ENCODE measurements around the gene BID.
"Not testable (repeated sequence)": the region's sequence is repeated elsewhere in the genome, so short reads cannot be mapped to it uniquely, and the experiment has no call there.

BID gene

GRCh38 chr22:17773606-17774205 is 563 bp downstream of the BID start:
- Histone ChIP-seq H3K4me3 (ENCODE audit: low read length) (peak overlapping the region; percentile 81), H3K4me1 (ENCODE audit: control insufficient read depth, insufficient read depth, low read length) (peaks cover 7% of the 10 kb centered on the region), H3K9me3 (ENCODE audit: control insufficient read depth, low read length) (no peaks in the 10 kb centered on the region), H3K36me3 (ENCODE audit: control insufficient read depth, insufficient read depth, low read length, severe bottlenecking) (no peaks in the 10 kb centered on the region), H3K27me3 (replicated peaks; ENCODE audit: control insufficient read depth, insufficient read depth, low read length) (no peaks in the 10 kb centered on the region), H3K9ac (ENCODE audit: low read length) (peak overlapping the region; percentile 80)
- DNase-seq (ENCODE audit: low read depth) = peak; percentile 59

DNA sequence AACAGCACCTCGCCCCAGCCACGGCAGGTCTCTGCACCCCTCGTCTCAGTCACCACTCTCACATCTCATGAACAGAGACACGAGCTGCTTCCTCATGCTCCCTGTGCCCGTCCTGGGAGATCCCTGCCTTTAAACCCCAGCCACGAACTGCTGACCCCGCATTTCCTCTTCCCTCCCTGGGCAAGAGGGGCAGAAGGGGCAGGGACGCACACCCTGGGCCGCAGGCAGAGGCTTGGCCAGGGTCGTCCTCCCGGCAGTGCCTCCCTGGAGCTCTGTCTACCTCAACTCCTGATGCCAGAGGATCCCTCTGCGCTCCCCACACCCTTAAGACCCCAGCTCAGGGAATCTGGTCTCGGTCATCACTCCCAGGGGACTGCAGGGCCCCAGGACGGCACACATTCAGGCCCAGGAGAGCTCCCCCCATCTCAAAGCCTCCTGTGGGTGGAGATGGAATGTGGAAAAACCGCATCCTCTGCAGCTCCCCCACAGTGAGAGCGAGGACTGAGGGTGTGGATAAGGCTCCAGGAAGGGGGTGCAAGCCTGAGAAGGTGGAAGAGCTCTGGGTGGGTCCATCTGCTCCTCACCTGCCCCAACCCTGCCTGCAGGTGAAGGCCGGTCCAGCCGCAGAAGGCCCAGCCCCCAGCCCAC is 1.2 kb downstream of the BID start:
- no peaks in the 10 kb centered on the region for H3K9me3 ChIP-seq (ENCODE audit: control insufficient read depth, low read length)
- peak overlapping the region; percentile 81 for H3K4me3 ChIP-seq (ENCODE audit: low read length)
- H3K27me3 ChIP-seq (replicated peaks; ENCODE audit: control insufficient read depth, insufficient read depth, low read length) = no peaks in the 10 kb centered on the region
- H3K4me1 ChIP-seq (ENCODE audit: control insufficient read depth, insufficient read depth, low read length) = peaks cover 7% of the 10 kb centered on the region
- peak; percentile 51 for DNase-seq (ENCODE audit: low read depth)
- H3K9ac ChIP-seq (ENCODE audit: low read length) = peak overlapping the region; percentile 63
- H3K36me3 ChIP-seq (ENCODE audit: control insufficient read depth, insufficient read depth, low read length, severe bottlenecking) = no peaks in the 10 kb centered on the region

DNA sequence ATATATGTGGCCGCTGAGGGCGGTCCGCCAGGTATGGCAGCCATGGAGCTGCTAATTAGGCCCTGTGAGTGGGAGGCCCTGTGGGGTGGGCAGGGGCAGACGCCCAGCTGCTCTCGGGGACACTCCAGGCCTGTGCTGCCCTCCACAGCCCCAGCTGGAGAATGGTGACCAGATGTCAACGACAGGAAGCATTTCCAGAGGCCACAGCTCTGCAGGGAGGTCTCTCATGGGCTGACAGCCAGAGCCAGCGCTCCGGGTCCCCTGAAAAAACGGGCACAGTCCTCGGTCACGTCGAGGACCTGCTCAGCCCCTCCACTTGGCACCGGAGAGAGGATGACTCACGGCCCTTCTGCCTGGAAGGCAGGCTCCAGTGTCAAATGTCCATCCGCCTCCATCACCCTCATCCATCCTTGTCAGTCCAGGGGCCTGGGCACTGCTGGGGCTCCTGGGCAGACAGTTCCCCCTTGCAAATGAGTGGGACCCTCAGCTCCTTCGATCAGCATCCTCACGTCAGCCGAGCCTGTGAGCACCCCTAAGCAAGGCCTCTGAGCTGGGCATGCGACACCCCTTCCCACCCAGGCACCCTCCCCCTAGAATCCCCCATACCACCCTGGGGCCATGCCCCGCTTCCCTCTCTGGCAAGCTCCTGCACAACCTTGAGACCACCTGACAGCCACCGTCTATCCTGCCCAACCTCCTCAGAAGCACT is 1.9 kb downstream of the BID start:
- H3K27me3 ChIP-seq (replicated peaks; ENCODE audit: control insufficient read depth, insufficient read depth, low read length) = no peaks in the 10 kb centered on the region
- H3K4me3 ChIP-seq (ENCODE audit: low read length) = no peak overlapping the region
- H3K4me1 ChIP-seq (ENCODE audit: control insufficient read depth, insufficient read depth, low read length) = peaks cover 7% of the 10 kb centered on the region
- peak overlapping the region; percentile 63 for H3K9ac ChIP-seq (ENCODE audit: low read length)
- H3K36me3 ChIP-seq (ENCODE audit: control insufficient read depth, insufficient read depth, low read length, severe bottlenecking) = no peaks in the 10 kb centered on the region
- DNase-seq (ENCODE audit: low read depth) = peak; percentile 58
- H3K9me3 ChIP-seq (ENCODE audit: control insufficient read depth, low read length) = no peaks in the 10 kb centered on the region

- no peak overlapping the region for H3K9ac ChIP-seq (ENCODE audit: low read length)
- peaks cover 7% of the 10 kb centered on the region for H3K4me1 ChIP-seq (ENCODE audit: control insufficient read depth, insufficient read depth, low read length)
- no peak overlapping the region for H3K4me3 ChIP-seq (ENCODE audit: low read length)
- DNase-seq (ENCODE audit: low read depth) = no peak
- no peaks in the 10 kb centered on the region for H3K36me3 ChIP-seq (ENCODE audit: control insufficient read depth, insufficient read depth, low read length, severe bottlenecking)
- no peaks in the 10 kb centered on the region for H3K9me3 ChIP-seq (ENCODE audit: control insufficient read depth, low read length)
- no peaks in the 10 kb centered on the region for H3K27me3 ChIP-seq (replicated peaks; ENCODE audit: control insufficient read depth, insufficient read depth, low read length)
These were observed 3.8 kb downstream of the BID start for GRCh38 chr22:17770180-17771077.

DNA sequence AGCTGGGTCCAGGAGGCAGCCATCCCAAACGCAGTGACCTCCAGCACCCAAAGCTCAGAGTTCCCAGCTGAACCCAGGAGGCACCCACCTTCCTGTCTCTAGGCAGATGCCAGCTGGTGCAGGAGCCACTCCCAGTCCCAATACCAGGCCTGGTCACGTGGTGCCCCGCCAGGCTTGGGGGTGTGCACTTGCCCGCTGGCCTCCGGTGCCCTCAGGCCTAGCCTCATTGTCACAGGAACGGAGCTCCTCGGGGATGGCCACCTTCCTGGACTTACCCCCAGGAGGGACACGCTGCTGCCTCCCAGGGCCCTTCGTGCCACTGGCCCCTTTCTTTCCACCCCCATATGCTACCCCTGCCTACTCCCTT is 4.6 kb downstream of the BID start:
- Histone ChIP-seq H3K9me3 (ENCODE audit: control insufficient read depth, low read length) (no peaks in the 10 kb centered on the region), H3K9ac (ENCODE audit: low read length) (no peak overlapping the region), H3K36me3 (ENCODE audit: control insufficient read depth, insufficient read depth, low read length, severe bottlenecking) (no peaks in the 10 kb centered on the region), H3K4me1 (ENCODE audit: control insufficient read depth, insufficient read depth, low read length) (peaks cover 7% of the 10 kb centered on the region), H3K27me3 (replicated peaks; ENCODE audit: control insufficient read depth, insufficient read depth, low read length) (no peaks in the 10 kb centered on the region), H3K4me3 (ENCODE audit: low read length) (no peak overlapping the region)
- no peak for DNase-seq (ENCODE audit: low read depth)

DNA sequence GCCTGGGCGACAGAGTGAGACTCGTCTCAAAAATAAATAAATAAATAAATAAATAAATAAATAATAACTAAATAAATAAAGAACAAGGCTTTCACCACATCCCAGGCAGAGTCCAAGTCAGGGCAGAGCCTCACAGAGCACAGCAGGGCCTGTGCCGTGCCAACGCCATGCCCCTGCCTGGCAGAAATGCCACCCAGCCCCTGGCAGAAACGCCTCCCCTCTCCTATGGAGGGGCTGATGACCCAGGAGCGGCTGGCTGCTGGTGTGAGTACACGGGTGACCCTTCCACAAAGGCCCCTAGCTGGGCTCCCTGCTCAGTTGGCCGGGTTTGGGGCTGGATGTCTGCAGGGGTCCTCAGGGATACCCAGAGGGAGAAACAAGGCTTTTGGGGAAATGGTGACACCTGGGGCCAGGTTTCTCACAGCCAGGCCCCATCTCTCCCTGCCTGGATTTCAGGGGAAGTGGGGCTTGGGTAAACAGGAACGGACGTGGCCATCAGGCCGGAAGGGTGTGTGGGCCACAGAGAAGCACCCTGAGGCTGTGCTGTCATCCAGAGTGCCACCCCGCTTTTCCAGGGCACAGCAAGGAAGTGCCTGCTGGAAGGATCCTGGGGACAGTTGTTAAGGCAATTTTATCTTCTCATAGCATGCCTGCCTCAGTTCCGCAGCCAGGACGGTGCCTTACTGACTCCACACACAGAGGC is 5.1 kb downstream of the BID start:
- H3K27me3 ChIP-seq (replicated peaks; ENCODE audit: control insufficient read depth, insufficient read depth, low read length) = no peaks in the 10 kb centered on the region
- no peak overlapping the region for H3K9ac ChIP-seq (ENCODE audit: low read length)
- no peaks in the 10 kb centered on the region for H3K9me3 ChIP-seq (ENCODE audit: control insufficient read depth, low read length)

GRCh38 chr22:17767233-17768065 is 6.8 kb downstream of the BID start:
- Histone ChIP-seq H3K4me3 (ENCODE audit: low read length) (no peak overlapping the region), H3K4me1 (ENCODE audit: control insufficient read depth, insufficient read depth, low read length) (no peaks in the 10 kb centered on the region), H3K27me3 (replicated peaks; ENCODE audit: control insufficient read depth, insufficient read depth, low read length) (no peaks in the 10 kb centered on the region), H3K36me3 (ENCODE audit: control insufficient read depth, insufficient read depth, low read length, severe bottlenecking) (no peaks in the 10 kb centered on the region), H3K9ac (ENCODE audit: low read length) (no peak overlapping the region), H3K9me3 (ENCODE audit: control insufficient read depth, low read length) (no peaks in the 10 kb centered on the region)
- DNase-seq (ENCODE audit: low read depth) = no peak

More for the DNA sequence above, 5.1 kb downstream of the BID start:
- Histone ChIP-seq H3K36me3 (ENCODE audit: control insufficient read depth, insufficient read depth, low read length, severe bottlenecking) (no peaks in the 10 kb centered on the region), H3K4me3 (ENCODE audit: low read length) (no peak overlapping the region), H3K4me1 (ENCODE audit: control insufficient read depth, insufficient read depth, low read length) (peaks cover 7% of the 10 kb centered on the region)
- no peak for DNase-seq (ENCODE audit: low read depth)

DNA sequence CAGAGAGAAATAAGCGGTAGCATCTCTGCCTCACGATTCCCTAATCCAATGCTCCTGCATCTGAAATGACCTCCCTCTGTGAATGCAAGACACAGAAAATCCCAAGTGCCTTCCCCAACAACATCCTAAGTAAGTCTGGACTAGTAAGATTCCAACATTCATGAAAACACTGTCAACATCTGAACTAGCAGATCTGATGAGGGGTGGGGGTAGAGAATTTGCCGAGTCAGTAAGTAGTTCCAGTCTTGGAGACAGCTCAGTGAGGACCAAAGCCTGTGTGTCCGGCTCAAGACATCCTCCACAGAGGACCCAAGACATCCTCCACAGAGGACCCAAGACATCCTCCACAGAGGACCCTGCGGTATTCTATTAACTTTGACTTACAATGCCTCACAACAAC is 9.4 kb downstream of the BID start:
- H3K27me3 ChIP-seq (replicated peaks; ENCODE audit: control insufficient read depth, insufficient read depth, low read length) = not testable (repeated sequence)

DNA sequence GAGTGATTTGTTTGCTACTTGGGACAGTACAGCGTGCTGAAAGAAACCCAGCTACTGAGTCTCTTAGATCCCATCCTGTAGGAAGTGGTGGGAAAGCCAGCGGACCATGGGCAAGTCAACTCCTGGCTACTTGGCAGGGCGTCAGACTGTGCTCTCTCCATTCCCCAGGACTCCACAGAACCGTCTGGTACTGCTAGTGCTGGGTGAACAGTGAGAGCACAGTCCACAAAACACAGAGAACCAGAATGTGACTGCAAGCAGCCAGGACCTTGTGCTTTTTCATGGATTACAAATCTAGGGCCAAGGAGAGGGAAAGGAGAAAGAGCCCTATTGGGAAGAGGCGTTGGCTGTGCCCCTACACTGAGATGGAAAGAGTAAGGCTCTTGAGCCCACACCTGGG is 10.2 kb downstream of the BID start:
- no peak for DNase-seq (ENCODE audit: low read depth)
- Histone ChIP-seq H3K9me3 (ENCODE audit: control insufficient read depth, low read length) (no peaks in the 10 kb centered on the region), H3K4me1 (ENCODE audit: control insufficient read depth, insufficient read depth, low read length) (no peaks in the 10 kb centered on the region), H3K4me3 (ENCODE audit: low read length) (no peak overlapping the region), H3K27me3 (replicated peaks; ENCODE audit: control insufficient read depth, insufficient read depth, low read length) (no peaks in the 10 kb centered on the region), H3K36me3 (ENCODE audit: control insufficient read depth, insufficient read depth, low read length, severe bottlenecking) (no peaks in the 10 kb centered on the region), H3K9ac (ENCODE audit: low read length) (no peak overlapping the region)

More for the DNA sequence above, 9.4 kb downstream of the BID start:
- H3K9me3 ChIP-seq (ENCODE audit: control insufficient read depth, low read length); H3K9ac ChIP-seq (ENCODE audit: low read length); H3K36me3 ChIP-seq (ENCODE audit: control insufficient read depth, insufficient read depth, low read length, severe bottlenecking); H3K4me1 ChIP-seq (ENCODE audit: control insufficient read depth, insufficient read depth, low read length); H3K4me3 ChIP-seq (ENCODE audit: low read length); DNase-seq (ENCODE audit: low read depth): not testable (repeated sequence)

DNA sequence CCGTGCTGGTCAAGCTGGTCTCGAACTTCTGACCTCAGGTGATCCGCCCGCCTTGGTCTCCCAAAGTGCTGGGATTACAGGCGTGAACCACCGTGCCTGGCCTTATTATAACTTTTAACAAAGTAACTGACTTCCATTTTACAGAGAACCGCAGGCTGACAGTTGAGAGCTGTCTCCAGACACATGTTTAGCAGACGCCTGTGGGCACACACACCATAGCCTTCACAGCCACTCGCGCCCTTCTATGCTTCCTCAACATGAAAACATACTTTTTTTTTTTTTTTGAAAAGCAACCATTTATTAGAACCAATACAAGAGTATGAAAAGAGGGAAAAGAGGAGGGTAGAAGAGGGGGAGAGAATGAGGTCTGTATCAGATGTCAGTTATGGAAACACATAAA is 10.8 kb downstream of the BID start:
- DNase-seq (ENCODE audit: low read depth); H3K9ac ChIP-seq (ENCODE audit: low read length): not testable (repeated sequence)

More for the DNA sequence above, 10.8 kb downstream of the BID start:
- H3K4me1 ChIP-seq (ENCODE audit: control insufficient read depth, insufficient read depth, low read length); H3K36me3 ChIP-seq (ENCODE audit: control insufficient read depth, insufficient read depth, low read length, severe bottlenecking); H3K27me3 ChIP-seq (replicated peaks; ENCODE audit: control insufficient read depth, insufficient read depth, low read length); H3K9me3 ChIP-seq (ENCODE audit: control insufficient read depth, low read length); H3K4me3 ChIP-seq (ENCODE audit: low read length): not testable (repeated sequence)

Data from adipocyte (in vitro differentiated cells).